Measurements from ENCODE around the gene NAV1.

NAV1 gene

GRCh38 chr1:201587729-201588128 is 48.8 kb downstream of the NAV1 start:
- DNase-seq = no peak
